RPMI7951 (cell line): ENCODE results near the gene LIPI. TPM values are rescaled to one million over a fixed set of nuclear protein-coding genes. Genes with fewer than 3 reads are reported as not detected.
"Not testable (repeated sequence)": the region's sequence is repeated elsewhere in the genome, so short reads cannot be mapped to it uniquely, and the experiment has no call there.

Source experiments
- DNase-seq: peaks from one replicate; pipeline ENCODE4 v3.0.0-alpha.2; 2012; ENCODE audit warnings: low read depth
- total RNA-seq: library from RNA; depleted of rRNA; stranded (reverse); fragments of >200 nt; shearing (Covaris generic); gene quantifications from 2 replicates; pipeline ENCODE4 v1.2.3, GENCODE V29; 2014

Gene LIPI
- total RNA-seq, 1 experiment from 2014 or later = not detected

- DNase-seq = peak; percentile 2
Measured at GRCh38 chr21:14119038-14119437, 91.7 kb downstream of the LIPI start.

- no peak for DNase-seq
Measured at GRCh38 chr21:14116080-14116481, 94.7 kb downstream of the LIPI start.

GRCh38 chr21:14115646-14116045 lies 95.1 kb downstream of the LIPI start:
- DNase-seq = no peak

DNA sequence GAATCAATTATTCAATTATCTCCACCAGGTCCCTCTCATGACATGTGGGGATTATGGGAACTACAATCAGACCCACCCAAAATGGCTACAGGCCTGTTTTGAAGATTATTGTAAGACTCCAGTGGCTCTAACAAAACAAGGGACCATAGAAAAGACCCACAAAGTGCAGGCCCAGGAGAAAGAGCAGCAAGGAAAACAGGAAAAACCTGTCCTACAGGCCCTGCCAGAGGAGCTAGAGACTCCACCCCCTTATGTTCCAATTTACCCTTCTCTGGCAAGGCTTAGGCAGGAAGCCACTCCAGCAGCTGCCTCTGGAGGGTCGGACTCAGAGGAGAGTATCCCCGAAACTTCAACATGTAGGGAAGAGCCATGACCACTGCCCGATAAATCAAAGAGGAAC lies 96.5 kb downstream of the LIPI start:
- DNase-seq = no peak

- DNase-seq = not testable (repeated sequence)
Measured at GRCh38 chr21:14104564-14104963, 106.2 kb downstream of the LIPI start.

DNA sequence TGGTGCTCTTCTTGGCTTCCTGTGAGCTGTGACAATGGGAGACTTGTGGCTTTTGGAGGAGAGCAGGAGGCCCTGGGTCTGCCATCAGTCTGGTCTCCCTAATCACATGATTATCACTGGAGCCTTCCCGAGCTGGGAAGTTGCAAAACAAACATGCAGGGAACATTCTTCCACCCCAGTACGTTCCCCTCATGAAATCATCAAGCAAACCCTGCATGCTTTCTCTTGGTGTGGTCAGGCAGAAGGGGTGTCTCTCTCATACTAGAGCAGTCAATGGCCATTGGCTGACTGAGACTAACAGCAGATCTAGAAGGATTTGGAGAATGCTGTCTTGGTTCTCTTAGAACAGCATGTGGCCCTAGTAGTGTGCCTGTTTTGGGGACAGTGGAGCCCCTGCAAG lies 111.2 kb downstream of the LIPI start:
- DNase-seq = no peak

DNA sequence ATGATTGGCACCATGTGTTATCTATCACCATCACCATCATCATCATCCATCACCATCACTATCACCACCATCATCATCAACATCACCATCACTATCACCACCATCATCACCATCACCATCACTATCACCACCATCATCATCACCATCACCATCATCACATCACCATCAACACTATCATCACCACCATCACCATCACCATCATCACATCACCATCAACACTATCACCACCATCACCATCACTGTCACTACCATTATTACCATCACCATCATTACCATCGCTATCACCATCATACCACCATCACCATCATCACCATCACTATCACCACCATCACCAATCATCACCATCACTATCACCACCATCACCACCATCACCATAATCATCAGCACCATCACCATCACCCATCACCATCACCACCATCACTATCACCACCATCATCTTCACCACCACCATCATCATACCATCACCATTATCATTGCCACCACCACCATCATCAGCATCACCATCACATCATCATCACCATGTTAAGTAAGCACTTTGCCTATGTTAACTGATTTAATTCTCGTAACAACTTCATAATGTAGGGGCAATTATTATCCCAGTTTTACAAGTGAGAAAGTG lies 112.8 kb downstream of the LIPI start:
- no peak for DNase-seq

DNA sequence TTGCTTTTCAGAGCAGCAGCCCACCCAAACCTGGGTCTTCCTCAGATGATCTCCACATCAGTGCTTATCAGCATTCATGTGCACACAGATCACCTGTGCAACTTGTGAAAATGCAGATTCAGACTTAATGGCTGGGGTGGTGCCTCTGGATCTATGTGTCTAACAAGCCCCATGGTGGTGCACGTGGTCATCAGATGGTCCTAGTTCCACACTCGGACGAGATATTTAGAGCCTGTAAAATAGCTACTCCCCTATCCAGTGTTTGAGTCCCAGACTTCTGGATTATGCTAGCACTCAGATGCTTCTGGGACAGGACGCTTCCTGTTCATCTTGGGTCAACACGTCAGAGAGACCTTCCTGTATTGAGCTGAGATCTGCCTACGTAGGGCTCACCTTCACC lies 114.2 kb downstream of the LIPI start:
- no peak for DNase-seq

GRCh38 chr21:14096172-14096571 lies 114.6 kb downstream of the LIPI start:
- no peak for DNase-seq

DNA sequence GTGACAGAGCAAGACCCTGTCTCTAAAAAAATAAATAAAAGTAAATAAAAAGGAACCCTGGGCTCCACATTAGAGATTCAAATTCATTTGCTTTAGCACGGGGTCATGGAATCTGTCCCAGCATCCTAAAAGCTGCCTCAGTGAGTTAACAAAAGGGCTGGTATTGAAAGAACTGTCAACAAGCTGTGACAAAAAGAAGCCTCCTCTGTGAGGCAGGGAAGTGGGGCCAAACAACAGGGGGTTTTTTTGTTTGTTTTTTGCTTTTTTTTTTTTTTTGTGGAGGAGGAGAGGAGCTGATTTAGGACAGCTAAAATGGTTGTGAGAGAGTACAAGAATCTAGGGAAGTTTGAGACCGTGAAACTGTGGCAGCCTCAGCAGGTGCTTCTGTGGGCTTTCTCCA lies 115.7 kb downstream of the LIPI start:
- DNase-seq = no peak

- no peak for DNase-seq
Measured at GRCh38 chr21:14092834-14093560, 117.8 kb downstream of the LIPI start.

DNA sequence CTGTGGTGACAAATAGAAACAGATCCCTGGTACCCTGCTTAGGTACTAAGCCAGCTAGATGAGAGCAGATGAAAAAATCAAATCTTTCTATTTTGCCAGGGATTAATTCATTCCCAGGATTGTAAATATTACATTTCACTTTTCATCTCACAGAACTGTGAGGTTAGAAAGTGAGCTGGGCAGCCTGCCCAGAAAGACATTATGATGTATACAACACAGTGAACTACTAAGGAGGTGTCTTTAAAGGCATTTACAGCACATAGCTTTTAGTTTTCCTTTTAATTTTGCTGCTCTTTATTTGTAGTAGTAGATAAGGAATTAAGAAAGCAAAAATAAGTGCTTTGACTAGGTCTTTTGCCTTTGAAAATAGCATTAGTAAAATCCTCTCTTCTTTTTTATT lies 120.6 kb downstream of the LIPI start:
- not testable (repeated sequence) for DNase-seq

DNA sequence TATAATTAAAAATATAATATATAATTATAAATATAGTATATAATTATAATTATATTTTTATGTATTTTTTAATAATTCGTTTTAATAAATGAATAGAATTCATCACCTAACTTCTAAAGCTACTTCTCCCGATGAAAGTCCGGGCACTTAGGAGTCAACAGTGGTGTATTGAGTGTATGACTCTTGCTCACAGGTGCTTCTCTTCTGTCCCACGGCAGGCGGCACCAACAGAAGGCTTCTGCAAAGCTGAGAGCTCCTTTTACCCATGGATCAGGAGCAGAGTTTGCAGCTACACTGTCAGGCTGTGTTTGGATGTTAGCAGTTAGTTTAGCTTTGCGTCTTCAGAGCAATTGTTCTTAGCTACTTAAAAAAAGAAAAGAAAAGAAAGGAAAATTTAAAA lies 122.4 kb downstream of the LIPI start:
- DNase-seq = no peak

DNA sequence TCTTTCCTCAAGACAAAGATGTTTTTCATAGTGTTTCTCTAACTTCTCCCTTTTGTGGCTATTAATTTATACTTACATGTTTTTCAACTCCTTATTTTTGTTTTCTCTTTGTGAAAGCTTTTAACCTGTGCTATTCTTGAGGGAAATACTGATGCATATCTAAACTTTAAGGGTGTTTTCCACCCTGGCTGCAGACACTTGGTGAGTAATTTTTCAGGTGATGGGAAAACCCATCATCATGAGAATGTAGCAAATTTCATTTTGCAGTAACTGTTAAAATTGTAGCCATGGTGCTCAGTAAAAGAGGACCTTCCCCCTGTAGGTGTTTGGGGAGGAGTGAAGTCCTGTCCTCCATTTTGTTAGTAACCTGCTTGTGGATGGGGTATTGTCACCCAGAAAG lies 124.2 kb downstream of the LIPI start:
- DNase-seq = no peak

- no peak for DNase-seq
Measured at GRCh38 chr21:14084701-14085100, 126.1 kb downstream of the LIPI start.

DNA sequence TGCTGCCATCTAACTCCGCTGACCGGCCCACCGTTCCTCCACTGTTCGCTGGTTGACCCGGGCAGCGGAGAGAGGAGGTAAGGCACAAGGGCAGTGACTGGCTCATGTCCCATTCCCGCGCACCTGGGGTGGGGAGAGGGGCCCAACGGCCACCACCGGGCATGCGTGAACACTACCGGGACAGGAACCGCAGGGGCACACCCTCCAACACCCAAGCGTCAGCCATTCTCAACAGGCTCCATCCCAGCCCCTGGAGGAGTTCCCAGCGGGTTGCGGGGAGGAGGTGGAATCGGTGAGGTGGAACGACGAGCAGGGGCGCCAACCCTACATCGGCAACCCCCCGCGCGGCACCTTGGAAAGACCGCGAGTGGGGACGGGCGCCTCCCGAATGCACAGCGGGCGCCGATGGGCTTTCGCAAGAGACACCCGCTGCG lies 126.7 kb downstream of the LIPI start:
- no peak for DNase-seq

- no peak for DNase-seq
Measured at GRCh38 chr21:14080764-14081096, 130.0 kb downstream of the LIPI start.

DNA sequence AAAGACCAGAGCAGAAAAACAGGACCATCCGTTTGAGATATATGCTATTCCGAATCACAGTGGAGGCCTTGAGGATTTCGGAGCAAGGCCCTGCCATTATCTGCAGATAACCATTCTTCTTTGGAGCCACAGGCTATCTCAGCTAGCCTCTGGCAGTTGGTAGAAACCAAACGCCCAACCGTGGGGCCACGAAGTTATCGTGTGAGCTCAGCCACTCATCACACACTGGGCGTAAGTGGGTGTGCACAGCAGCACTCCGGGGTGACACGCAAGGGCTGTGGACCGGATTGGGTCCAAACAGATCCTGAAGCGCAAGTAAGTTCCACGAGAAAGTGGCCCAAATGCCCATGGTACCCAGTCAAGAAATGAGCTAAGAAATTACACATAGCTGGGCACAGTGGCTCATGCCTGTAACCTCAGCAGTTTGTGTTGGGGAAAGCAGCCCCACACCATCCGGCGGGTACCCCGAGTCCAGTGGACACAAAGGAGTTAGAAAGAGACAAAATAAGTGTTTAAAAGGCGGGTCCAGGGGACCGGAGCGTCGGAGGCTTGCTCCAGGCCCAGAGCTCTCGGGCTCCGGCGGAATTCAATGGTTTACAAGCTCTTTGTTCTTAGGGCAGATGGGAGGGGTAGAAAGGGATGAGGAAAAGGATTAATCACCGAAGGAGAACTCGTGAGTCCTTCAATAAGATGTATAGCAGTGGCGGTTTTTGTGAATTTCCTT lies 130.6 kb downstream of the LIPI start:
- no peak for DNase-seq

GRCh38 chr21:14078746-14079375 lies 131.9 kb downstream of the LIPI start:
- DNase-seq = no peak

- no peak for DNase-seq
Measured at GRCh38 chr21:14076143-14076806, 134.5 kb downstream of the LIPI start.

DNA sequence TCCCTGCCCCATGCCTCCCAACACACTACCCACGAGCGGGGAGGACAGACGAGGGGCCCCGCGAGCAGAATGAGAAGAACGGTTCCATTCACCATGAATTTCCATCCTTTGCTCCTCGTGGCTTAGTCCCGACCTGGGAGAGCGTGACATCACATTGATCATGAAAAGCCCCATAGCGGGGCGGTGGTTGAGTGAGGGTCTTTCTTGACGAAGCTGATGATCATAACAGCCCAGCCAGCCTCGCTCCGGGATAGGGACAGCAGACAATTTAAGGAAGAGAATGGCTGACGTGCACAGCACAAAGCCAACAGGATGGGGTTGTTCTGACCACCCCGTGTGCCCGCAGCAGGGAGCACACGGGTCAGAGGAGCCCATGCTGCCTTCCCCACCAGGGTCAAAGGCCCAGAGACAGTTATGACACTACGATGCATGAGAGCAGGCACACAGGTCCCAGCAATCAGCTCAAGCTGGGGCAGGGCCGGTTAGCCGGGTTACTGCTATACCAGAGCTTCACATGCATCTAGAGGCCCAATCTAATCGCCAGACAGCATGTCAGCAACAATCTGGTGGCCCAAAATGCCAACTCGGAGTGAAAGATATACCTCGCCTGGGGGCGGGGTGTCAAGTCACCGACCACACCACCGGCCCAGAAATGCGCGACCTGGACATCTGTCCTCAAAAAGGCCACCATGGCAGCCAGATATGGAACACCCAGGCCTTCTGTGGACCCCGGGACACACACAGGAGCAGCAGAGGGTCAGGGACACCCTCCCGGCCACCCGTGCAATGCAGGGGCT lies 135.2 kb downstream of the LIPI start:
- no peak for DNase-seq
